Calu3 (cell line): Measurements from ENCODE around the gene EPS15. TPM values are rescaled to one million over a fixed set of nuclear protein-coding genes. Genes with fewer than 3 reads are reported as not detected.

Experiments used
- BruUV-seq: library from RNA; stranded (reverse); fragments of 400-500 nt; replicated peaks from 2 replicates; lab custom pipeline; 2021; lab: Mats Ljungman, UMichigan
- CTCF ChIA-PET: fragments of 300-600 bp; sonication (Branson Sonifier 250); formaldehyde crosslinking; loops from one replicate; lab custom pipeline; 2022; ENCODE audit warnings: antibody characterized with exemption; lab: Charles Lee
- DNase-seq: peaks from one replicate; pipeline ENCODE4 v3.0.0; 2022
- H3K27ac Mint-ChIP-seq: one replicate; pipeline ENCODE4 v1.8.0; 2022; ENCODE audit warnings: mixed read lengths; ENCODE audit not compliant: unreplicated experiment
- H3K27me3 Mint-ChIP-seq: one replicate; pipeline ENCODE4 v1.8.0; 2022; ENCODE audit warnings: mixed read lengths; ENCODE audit not compliant: unreplicated experiment
- H3K36me3 Mint-ChIP-seq: one replicate; pipeline ENCODE4 v1.8.0; 2022; ENCODE audit warnings: mild to moderate bottlenecking, moderate library complexity, mixed read lengths; ENCODE audit not compliant: insufficient read depth, unreplicated experiment
- H3K4me1 Mint-ChIP-seq: one replicate; pipeline ENCODE4 v1.8.0; 2022; ENCODE audit warnings: mild to moderate bottlenecking, low read depth, mixed read lengths; ENCODE audit not compliant: unreplicated experiment
- H3K4me3 Mint-ChIP-seq: one replicate; pipeline ENCODE4 v1.8.0; 2022; ENCODE audit warnings: mild to moderate bottlenecking, low read depth, moderate library complexity, mixed read lengths; ENCODE audit not compliant: unreplicated experiment
- H3K9me3 Mint-ChIP-seq: one replicate; pipeline ENCODE4 v1.8.0; 2022; ENCODE audit warnings: low read depth, mixed read lengths; ENCODE audit not compliant: unreplicated experiment
- intact Hi-C: fragments of 100-400 bp; cut with micrococcal nuclease; formaldehyde crosslinking; loops from one replicate; pipeline ENCODE4 v1.10.0; 2022; ENCODE audit not compliant: unreplicated experiment
- total RNA-seq: library from RNA; stranded (reverse); gene quantifications from 2 replicates; pipeline ENCODE4 v1.2.3, GENCODE V29; 2022
- TF ChIP-seq, protein P1 (sequence below): fragments of 200-600 bp; IDR thresholded peaks from one replicate; pipeline ENCODE4 v1.8.0; 2022; ENCODE audit warnings: antibody characterized with exemption; ENCODE audit not compliant: unreplicated experiment

Gene EPS15
- total RNA-seq, 1 experiment from 2014 or later: 51.2 TPM

GRCh38 chr1:51520700-51521248 lies 1.7 kb upstream of the EPS15 start:
- CTCF ChIA-PET: no interaction called here
- intact Hi-C loops: no loop called here

GRCh38 chr1:51519865-51520699 lies 1.0 kb upstream of the EPS15 start:
- no peaks in the 10 kb centered on the region for H3K9me3 Mint-ChIP-seq
- no peaks in the 10 kb centered on the region for H3K27me3 Mint-ChIP-seq
- intact Hi-C loops: loop anchor here (5.0 kb wide), 1 partner anchor 47 kb away; no protein-coding TSS in a partner anchor
- H3K4me1 Mint-ChIP-seq: peaks cover 30% of the 10 kb centered on the region
- DNase-seq: no peak
- H3K36me3 Mint-ChIP-seq: peaks cover 22% of the 10 kb centered on the region
- CTCF ChIA-PET: interaction anchor here (1.0 kb wide), 1 partner anchor 11 kb away, joined by 3 read pairs; no protein-coding TSS in a partner anchor
- TF ChIP-seq, protein P1, sequence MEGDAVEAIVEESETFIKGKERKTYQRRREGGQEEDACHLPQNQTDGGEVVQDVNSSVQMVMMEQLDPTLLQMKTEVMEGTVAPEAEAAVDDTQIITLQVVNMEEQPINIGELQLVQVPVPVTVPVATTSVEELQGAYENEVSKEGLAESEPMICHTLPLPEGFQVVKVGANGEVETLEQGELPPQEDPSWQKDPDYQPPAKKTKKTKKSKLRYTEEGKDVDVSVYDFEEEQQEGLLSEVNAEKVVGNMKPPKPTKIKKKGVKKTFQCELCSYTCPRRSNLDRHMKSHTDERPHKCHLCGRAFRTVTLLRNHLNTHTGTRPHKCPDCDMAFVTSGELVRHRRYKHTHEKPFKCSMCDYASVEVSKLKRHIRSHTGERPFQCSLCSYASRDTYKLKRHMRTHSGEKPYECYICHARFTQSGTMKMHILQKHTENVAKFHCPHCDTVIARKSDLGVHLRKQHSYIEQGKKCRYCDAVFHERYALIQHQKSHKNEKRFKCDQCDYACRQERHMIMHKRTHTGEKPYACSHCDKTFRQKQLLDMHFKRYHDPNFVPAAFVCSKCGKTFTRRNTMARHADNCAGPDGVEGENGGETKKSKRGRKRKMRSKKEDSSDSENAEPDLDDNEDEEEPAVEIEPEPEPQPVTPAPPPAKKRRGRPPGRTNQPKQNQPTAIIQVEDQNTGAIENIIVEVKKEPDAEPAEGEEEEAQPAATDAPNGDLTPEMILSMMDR: no peak
- no TSS peak for BruUV-seq
- peak overlapping the region; percentile 91 for H3K4me3 Mint-ChIP-seq
- peak overlapping the region; percentile 6 for H3K27ac Mint-ChIP-seq

More at GRCh38 chr1:51520700-51521248, 1.7 kb upstream of the EPS15 start:
- peak overlapping the region; percentile 6 for H3K27ac Mint-ChIP-seq
- H3K4me1 Mint-ChIP-seq: peaks cover 26% of the 10 kb centered on the region
- TF ChIP-seq, protein P1: no peak
- H3K36me3 Mint-ChIP-seq: peaks cover 22% of the 10 kb centered on the region
- DNase-seq: no peak
- H3K27me3 Mint-ChIP-seq: no peaks in the 10 kb centered on the region
- no peaks in the 10 kb centered on the region for H3K9me3 Mint-ChIP-seq
- no TSS peak for BruUV-seq
- peak overlapping the region; percentile 91 for H3K4me3 Mint-ChIP-seq

DNA sequence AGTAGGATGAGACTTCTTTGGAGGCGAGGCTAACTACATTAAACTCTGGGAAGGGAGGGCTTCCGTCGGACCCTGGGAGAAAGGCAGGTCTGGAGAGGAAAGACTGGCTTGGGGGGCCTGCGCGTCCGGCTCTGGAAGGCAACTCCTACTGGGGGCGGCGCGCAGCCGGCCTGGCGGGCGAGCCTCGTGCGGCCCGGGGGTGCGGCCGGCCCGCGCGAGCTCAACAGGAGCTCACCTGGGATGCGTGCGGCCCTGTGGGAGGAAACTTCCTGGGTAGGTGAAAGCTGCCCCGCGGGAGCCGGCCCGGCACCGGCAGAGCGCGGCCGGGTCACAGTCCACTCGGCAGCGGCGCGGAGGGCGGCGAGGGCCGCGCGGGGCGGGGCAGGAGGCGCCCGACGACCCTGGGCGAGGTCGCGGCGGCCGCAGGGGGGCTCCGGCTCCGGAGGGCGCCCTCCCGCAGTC lies 449 bp downstream of the EPS15 start:
- no TSS peak for BruUV-seq
- Mint-ChIP-seq H3K27me3 (no peaks in the 10 kb centered on the region), H3K27ac (peak overlapping the region; percentile 92), H3K36me3 (peaks cover 25% of the 10 kb centered on the region), H3K9me3 (no peaks in the 10 kb centered on the region), H3K4me3 (peak overlapping the region; percentile 91), H3K4me1 (peaks cover 37% of the 10 kb centered on the region)
- CTCF ChIA-PET: interaction anchor here (0.8 to 1.1 kb wide), 2 partner anchors 9 to 17 kb away, joined by 3 read pairs; no protein-coding TSS in a partner anchor
- TF ChIP-seq, protein P1: no peak
- intact Hi-C loops: loop anchor here (5.0 kb wide), 1 partner anchor 49 kb away; no protein-coding TSS in a partner anchor
- peak; percentile 70 for DNase-seq

GRCh38 chr1:51518033-51518585 lies 957 bp downstream of the EPS15 start:
- TF ChIP-seq, protein P1: no peak
- Mint-ChIP-seq H3K4me1 (peaks cover 37% of the 10 kb centered on the region), H3K27ac (peak overlapping the region; percentile 92), H3K4me3 (peak overlapping the region; percentile 91), H3K27me3 (no peaks in the 10 kb centered on the region), H3K36me3 (peaks cover 25% of the 10 kb centered on the region), H3K9me3 (no peaks in the 10 kb centered on the region)
- intact Hi-C loops: loop anchor here (5.0 kb wide), 1 partner anchor 49 kb away; no protein-coding TSS in a partner anchor
- CTCF ChIA-PET: no interaction called here
- peak; percentile 37 for DNase-seq
- no TSS peak for BruUV-seq
